GM18909 (cell line): ENCODE measurements around the gene STRN3.
"Not testable (repeated sequence)": the region's sequence is repeated elsewhere in the genome, so short reads cannot be mapped to it uniquely, and the experiment has no call there.

Experiments
- ATAC-seq: cut with Tn5 transposase; IDR thresholded peaks from one replicate; pipeline ENCODE4 v1.9.1; 2021; ENCODE audit warnings: mild to moderate bottlenecking; ENCODE audit not compliant: unreplicated experiment, poor library complexity

Gene STRN3

DNA sequence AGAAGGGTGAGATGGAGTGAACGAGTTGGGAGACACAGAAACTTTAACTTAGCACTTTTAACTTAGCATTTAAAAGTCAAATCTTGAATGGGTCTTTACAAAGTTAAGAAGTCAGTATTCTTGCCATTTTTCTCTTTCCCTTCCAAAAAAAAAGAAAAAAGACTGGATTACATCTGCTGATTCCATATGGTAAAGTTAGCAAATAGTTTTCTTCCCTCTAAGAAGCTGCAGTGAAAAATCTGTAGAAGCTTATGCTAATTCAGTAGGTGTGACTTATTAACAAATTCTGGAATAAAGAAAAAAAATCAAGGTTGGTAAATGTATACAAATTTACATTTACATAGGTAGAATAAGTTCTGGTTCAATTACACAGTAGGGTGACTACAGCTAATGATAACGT lies 100.9 kb downstream of the STRN3 start:
- ATAC-seq, result no peak

DNA sequence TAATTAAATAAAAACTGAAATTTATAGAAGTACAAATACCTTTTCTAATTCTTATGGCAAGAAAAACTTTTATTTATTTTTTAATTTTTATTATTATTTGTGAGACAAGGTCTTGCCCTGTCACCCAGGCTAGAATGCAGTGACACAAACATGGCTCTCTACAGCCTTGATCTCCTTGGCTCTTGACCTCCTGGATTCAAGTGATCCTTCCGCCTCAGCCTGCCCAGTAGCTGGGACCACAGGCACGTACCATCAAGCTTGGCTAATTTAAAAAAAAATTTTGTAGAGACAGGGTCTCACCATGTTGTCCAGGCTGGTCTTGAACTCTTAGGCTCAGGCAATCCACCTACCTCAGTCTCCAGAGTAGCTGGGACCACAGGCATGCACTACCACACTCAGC lies 104.4 kb downstream of the STRN3 start:
- no peak for ATAC-seq

DNA sequence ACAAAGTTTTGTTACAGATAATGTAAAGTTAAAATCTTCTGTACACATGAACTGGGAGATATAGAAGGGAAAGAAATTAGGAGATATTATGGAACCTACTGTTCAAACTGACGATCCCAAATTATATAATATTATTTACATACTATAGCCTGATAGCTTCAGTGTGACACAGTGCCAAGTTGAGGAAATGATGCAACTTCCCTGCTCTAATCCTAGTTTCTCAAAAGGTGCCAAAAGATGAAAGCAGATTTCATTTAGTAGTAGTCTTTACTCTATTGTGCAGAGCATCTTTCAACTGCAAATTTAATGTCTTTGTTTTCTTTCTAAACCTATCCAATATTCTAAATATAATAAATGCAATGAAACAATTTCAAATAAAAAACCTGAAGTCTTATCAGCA lies 104.9 kb downstream of the STRN3 start:
- no peak for ATAC-seq

DNA sequence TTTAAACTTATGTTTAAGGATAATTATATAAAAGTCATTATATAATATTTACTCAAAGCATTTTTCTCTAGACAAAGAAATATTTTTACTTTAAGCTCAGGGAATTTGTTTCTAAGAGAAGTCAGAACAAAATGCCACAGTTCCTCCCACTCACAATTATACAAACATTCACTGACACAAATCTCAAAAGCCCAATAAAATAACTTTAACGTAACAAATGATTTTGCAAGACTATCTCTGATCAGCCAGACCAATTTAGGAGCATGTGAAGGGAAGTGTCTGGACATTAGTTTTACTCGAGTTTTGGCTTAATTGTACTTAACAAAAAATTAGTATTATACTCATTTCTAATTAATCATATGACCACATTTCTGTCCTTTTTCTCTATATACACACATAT lies 110.6 kb downstream of the STRN3 start:
- no peak for ATAC-seq

DNA sequence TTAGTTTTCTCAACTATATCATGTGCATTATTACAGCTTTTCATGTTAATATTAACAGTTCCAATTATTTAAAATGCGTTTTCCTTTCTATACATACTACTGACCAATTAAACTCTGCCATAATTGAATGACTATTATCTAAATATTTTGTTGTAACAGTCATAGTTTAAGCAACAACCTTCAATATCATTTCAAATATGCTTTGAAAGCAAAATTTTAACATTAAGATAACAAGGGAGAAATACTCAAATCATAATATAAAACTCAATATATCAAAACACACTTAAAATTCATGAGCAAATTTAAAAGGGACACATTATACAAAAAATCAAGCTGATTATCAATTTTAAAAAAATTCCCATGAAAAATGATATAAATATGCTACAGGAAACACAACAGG lies 111.4 kb downstream of the STRN3 start:
- ATAC-seq, result no peak

DNA sequence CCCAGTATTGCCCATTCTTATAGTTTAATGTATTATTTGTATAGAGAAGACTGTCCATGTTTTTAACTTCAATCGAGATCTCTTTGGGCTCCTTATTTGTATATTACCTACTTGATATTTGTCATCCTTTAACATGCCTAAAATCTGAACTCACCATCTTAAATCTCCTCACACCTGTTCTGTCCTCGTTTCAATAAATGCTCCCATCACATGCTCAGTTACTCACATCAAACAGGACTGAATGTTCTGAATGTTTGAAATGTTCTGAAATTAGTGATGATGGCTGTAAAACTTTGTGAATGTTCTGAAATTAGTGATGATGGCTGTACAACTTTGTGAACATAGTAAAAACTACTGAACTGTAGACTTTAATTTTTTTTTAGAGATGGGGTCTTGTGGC lies 117.4 kb downstream of the STRN3 start:
- ATAC-seq, result no peak

DNA sequence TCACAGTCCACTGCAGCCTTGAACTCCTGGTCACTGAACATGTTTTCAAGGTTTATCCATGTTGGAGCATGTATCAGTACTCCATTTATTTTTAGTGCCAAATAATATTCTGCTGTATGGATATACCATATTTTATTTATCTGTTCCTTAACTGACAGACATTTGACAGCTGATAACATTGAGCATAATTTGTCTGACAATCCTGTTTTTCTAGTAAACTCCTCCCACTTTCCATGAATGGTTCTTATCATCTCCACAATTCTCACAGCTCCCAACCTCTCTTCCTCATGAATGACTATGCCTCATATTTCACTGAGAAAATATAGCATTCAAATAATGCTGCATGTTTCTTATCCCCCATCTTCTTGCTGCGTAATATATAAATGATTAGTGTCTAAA lies 118.5 kb downstream of the STRN3 start:
- no peak for ATAC-seq

DNA sequence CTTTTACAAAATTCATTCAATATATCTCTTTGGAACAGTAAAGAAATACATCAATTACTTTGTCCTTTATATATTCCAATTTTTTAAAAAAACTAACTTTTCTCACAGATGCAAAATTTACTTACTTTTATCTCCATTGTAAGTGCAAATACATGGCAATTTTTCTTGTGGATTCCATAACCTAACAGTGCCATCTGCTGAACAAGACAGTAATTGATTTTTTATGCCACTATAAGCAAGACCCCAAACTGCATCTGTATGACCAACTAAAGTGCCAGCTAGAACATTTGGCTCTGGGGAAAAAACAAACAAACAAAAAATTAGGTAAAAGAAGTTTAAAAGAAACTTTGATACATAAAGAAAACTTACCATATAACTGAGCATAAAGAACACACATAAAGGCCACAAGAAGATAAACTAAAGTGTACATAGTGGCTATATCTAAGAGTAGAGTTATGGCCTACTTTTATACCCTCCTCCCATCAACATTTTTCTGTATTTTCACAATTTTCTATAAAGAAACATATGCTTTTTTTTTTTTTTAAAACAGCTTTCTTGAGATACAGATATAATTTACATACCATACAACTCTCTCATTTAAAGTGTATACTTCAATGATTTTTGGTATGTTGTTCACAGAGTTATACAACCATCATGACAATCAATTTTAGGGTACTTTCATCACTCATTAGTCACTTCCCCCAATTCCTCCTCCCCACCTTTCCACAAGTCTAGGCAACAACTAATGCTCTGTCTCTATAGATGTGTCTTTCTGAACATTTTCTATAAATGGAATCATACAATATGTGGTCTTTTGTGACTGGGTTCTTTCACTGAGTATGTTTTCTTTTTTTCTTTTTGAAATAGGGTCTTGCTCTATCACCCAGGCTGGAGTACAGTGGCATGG lies 119.2 kb downstream of the STRN3 start:
- ATAC-seq, result no peak

DNA sequence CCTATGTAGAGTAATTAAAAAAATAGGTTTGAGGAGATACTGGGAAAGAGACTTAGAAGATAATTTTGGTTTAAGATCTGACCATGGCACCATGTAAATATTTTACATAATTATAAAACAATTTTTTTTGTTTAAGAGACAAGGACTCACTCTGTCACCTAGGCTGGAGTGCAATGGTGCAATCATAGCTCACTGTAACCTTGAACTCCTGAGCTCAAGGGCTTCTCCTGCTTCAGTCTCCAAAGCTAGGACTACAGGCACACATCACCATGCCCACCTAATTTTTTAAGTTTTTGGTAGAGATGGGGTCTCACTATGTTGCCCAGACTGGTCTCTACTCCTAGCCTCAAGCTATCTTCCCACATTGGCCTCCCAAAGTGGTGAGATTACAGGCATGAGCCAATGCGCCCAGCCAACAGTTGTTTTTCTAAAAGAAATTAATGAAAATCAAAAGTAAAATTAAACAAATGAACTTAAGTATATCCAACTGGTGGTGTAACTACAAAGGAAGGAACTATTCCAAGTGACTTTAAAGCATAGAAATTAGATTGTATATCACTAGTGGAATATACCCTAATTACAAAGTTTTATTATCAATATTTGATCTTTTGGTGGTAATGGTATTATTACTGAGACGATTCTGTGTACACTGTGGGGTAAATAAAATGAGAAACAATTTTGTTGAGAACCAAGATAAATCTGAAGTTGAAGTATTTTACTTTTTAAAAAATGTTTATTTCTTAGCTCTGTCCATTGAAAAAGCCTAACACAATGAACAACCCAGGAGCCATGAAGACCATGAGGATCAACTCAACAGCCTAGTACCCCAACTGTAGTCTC lies 122.7 kb downstream of the STRN3 start:
- ATAC-seq, result no peak

DNA sequence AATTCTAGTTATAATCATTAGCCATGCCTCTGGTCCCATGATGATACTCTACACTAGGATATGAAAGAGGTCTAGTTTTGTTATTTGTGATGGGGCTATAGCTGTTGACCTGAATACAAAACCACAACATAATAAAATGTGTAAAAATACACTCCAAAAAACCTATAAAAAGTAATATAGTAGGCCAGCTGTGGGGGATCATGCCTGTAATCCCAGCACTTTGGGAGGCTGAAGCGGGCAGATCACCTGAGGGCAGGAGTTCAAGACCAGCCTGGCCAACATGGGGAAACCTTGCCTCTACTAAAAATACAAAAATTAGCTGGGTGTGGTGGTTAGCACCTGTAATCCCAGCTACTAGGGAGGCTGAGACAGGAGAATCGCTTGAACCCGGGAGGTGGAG lies 129.1 kb downstream of the STRN3 start:
- not testable (repeated sequence) for ATAC-seq

DNA sequence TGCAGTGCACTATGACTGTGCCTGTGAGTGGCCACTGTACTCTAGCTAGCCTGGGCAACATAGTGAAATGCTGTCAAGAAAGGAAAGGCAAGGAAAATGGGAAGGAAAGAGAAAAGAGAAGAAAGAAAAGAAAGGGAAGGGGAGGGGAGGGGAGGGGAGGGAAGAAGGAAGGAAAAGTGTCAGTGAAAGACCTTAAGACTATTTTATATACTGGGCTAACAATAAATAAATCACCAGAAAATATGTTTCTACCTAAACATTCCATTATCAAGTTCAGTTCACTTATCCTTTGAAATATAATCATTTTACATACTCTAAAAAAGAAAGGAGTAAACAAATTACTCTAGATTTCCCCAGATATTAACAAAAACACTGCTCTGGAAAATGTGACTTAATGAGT lies 129.7 kb downstream of the STRN3 start:
- no peak for ATAC-seq

DNA sequence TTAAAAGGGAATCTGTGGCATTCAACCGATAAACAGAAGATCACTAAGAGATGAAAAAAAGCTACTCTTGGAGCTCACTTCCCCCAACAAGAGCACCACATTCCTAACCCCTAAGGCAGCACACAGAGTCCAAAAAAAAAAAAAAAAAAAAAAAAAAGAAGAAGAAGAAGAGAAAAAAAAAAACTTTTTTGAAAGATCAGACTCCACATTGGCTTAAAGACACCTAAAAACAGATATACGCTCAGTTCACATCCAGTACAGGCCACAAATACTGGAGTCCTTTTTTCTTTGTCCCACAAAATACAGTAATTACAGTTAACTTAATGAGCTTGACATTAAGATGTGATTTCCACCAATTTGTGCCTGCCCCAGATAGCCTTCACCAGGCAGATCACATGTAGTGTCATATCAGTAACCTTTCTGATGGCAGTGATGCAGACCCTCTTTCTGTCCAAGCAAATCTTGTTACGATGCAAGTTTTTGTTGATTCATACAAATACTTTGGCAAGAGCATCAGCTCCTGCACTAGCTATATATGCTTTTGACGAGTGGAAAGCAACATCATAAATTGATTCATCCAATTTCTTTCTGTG lies 131.2 kb downstream of the STRN3 start:
- ATAC-seq, result no peak

DNA sequence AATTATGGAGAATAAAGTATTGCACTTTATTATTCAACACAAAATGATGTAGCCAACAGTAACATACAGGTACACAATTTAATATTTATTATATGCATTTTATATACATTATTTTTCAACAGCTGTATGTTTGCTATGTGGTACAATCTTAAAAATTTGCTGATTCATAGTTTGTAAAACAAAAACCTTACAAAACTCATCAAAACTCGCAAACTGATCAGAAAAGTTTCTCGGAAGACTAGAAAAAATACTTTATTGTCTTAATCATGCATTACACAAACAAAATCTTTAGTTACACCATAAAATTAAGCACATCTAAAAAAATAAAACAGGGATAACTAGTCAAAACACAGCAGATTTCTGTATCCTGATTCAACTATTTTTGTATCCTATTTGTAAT lies 132.4 kb downstream of the STRN3 start:
- ATAC-seq, result no peak

DNA sequence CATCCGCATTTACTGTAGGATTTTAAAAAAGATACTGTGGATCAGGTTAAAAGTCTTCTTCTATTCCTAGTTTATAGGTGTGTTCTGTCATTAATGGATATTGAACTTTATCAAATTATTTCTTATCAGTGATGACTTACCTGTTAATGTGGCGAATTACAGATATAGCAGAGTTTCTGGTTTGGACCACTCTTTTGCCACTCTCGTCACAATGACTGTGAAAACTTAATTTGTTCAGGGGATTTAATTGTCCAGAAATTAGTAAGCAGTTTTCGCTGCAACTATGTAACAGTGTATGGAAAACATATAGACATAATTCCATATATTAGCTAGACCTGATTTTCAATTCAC lies 137.0 kb downstream of the STRN3 start:
- no peak for ATAC-seq

DNA sequence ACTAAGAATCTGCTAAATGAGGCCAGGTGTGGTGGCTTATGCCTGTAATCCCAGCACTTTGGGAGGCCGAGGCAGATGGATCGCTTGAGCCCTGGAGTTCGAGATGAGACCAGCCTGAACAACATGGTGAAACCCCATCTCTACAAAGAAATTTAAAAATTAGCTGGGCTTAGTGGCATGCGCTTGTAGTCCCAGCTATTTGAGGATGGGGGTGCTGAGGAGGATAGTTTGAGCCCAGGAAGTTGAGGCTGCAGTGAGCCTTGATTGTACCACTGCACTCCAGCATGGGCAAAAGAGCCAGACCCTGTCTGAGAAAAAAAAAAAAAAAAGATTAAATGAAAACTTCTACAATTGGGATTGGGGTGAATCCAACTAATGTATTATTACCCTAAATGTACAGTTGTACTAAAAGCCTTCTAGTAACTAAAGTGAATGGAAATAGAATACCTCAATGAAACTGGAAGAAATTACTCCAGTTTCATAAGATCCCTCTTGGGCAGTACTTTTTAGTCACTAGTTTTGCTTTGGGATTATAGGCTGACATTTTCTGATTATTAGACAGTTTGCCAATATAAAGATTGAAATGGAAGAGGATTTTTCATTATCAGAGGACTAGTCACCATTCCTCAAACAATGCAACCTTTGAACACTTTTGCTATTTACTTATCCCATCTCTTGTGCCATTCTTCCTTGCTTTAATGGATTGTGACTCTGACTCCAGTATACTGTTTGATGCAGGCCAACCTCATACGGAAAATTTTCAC lies 137.5 kb downstream of the STRN3 start:
- ATAC-seq, result no peak

DNA sequence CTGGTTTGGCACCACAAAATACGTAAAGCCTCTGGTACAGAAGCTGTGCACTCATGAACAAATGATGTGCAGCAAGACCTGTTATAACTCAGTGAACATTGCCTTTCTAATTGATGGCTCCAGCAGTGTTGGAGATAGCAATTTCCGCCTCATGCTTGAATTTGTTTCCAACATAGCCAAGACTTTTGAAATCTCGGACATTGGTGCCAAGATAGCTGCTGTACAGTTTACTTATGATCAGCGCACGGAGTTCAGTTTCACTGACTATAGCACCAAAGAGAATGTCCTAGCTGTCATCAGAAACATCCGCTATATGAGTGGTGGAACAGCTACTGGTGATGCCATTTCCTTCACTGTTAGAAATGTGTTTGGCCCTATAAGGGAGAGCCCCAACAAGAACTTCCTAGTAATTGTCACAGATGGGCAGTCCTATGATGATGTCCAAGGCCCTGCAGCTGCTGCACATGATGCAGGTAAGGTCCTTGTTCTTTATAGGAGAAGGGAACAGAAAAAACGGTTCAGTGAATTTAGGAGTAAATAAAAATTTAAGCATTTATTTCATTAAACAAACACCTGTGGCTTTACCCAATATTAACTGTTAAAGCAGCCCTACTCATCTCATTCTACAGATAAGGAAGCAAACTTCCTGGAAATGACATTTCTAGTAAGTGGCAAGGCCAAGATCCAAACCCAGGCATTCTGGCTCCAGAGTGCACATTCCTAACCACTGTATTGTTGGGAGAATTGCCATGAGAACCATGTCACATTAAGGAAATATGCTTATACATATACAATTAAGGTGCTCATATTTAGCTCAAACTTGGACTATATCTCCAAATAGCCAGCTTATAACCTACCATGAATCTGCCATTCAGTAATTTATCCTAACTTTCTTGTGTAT lies 140.1 kb downstream of the STRN3 start:
- ATAC-seq, result no peak

DNA sequence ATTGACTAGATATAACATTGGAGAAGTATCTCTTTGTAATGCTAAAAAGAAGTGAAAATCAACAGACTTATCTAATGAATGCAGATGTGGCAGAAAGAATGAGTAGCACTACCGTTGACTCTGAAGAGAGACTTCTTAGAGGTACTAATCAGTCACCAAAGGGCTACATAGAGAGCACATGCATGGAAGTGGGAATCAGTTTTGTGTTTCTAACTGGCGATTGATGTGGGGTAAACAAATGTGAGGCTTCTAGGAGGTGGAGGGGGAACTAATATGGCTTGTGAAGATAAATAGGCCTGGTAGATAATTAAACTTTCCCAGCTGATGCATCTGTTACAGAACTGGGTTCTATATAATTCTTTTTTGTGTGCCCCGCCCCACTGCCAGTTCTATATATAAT lies 141.3 kb downstream of the STRN3 start:
- ATAC-seq, result no peak

DNA sequence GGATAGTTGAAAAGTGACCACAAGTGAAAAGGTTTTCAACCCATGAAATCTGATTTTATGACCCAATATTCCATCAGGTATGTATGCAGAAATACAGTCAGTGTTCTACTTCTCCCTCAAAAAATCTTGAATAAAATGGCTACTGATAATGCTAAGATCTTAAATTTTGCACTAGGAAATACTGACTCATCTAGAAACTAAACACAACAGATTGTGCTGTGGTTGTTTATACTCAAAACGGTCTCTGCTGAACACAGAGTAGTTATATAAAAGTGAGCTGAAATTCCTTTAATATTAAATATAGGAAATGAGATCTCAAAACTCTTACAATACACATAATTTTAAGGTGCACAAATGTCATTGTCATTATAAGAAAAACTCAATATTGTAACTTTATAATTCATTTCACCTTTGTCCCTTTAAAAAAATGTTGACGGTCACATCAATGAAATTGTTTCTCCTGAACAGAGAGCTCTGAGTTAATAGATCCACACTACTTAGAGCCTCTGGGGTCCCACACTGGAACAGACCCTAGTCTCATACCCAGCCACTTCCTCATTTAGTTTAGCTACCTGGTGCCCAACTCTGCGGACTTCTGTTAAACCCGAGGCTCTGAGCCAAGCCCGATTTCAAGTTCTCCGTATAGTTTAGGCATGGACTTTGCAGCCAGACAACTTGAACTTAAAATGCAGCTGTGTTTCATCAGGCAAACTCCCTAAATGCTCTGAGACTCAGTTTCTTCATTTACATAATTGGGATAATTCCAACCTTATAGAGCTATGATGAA lies 142.5 kb downstream of the STRN3 start:
- no peak for ATAC-seq

DNA sequence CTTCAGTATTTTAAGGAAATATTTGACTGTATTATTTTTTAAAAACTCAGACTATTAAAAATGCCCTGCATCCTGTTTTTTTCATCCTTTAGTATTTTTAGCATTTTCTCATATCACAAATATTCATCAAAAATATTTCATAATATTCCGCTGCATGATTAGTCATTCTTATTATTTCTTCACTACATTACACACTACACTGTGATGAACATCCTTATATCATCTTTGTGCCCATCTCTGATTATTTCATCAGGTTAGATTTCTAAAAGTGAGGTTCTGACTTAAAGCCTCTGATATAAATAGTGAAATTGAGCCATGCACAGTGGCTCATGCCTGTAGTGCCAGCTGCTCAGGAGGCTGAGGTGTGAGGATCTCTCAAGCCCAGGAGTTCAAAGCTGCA lies 143.7 kb downstream of the STRN3 start:
- ATAC-seq, result no peak
